CD4-positive, alpha-beta T cell (primary cell): ENCODE data around the gene MRPL47. TPM values are rescaled to one million over a fixed set of nuclear protein-coding genes. Genes with fewer than 3 reads are reported as not detected.

Experiments
- ATAC-seq: fragments of 200-7000 bp; cut with Tn5 transposase; one replicate; pipeline ENCODE4 v1.10.0; 2022; ENCODE audit warnings: mild to moderate bottlenecking; ENCODE audit not compliant: poor library complexity
- CTCF ChIA-PET: fragments of 350-600 bp; sonication (Branson Sonifier 250); formaldehyde crosslinking; loops from one replicate; lab custom pipeline; 2021; ENCODE audit warnings: antibody characterized with exemption, inconsistent platforms; lab: Charles Lee
- POLR2A ChIA-PET: fragments of 350-600 bp; sonication (Branson Sonifier 250); formaldehyde crosslinking; loops from one replicate; lab custom pipeline; 2021; ENCODE audit warnings: antibody characterized with exemption, inconsistent platforms; lab: Charles Lee
- DNase-seq, 14 experiments: peaks; one replicate each; pipeline ENCODE4 v3.0.0-alpha.2; 2013 to 2020; ENCODE audit warnings: mixed read lengths in 2 of 14
- H3K27ac ChIP-seq, 2 donors: one replicate each; pipeline versions ENCODE4 v1.5.1 to v1.7.0; 2013; ENCODE audit warnings: low read length in 2 of 2, low read depth in 1 of 2, mild to moderate bottlenecking in 1 of 2
- H3K27me3 ChIP-seq, 2 experiments: 1 replicate in 1 of 2; 2 replicates in 1 of 2; pipeline versions ENCODE4 v1.6.1 to v1.7.0; 2013; ENCODE audit warnings: low read length in 2 of 2, control low read depth in 1 of 2, mild to moderate bottlenecking in 1 of 2, moderate library complexity in 1 of 2; ENCODE audit not compliant: insufficient read depth in 2 of 2, control insufficient read depth in 1 of 2
- H3K36me3 ChIP-seq: one replicate; pipeline ENCODE4 v1.6.1; 2013; ENCODE audit warnings: low read length, control low read depth; ENCODE audit not compliant: insufficient read depth
- H3K4me1 ChIP-seq: one replicate; pipeline ENCODE4 v1.6.1; 2013; ENCODE audit warnings: low read length, control low read depth; ENCODE audit not compliant: insufficient read depth
- H3K4me3 ChIP-seq: one replicate; pipeline ENCODE4 v1.5.1; 2013; ENCODE audit warnings: mild to moderate bottlenecking, low read length, moderate library complexity
- H3K9me3 ChIP-seq, 2 experiments: 1 replicate in 1 of 2; 2 replicates in 1 of 2; pipeline versions ENCODE4 v1.6.1 to v1.7.0; 2013; ENCODE audit warnings: low read length in 2 of 2, mild to moderate bottlenecking in 2 of 2, control low read depth in 1 of 2, moderate library complexity in 1 of 2; ENCODE audit not compliant: control insufficient read depth in 1 of 2, insufficient read depth in 1 of 2
- H3K27ac Mint-ChIP-seq: one replicate; pipeline ENCODE4 v1.8.0; 2020; ENCODE audit warnings: mixed read lengths
- H3K27me3 Mint-ChIP-seq: one replicate; pipeline ENCODE4 v1.8.0; 2021; ENCODE audit warnings: mixed read lengths
- H3K36me3 Mint-ChIP-seq: one replicate; pipeline ENCODE4 v1.8.0; 2021; ENCODE audit warnings: low read depth, mixed read lengths
- H3K4me1 Mint-ChIP-seq: one replicate; pipeline ENCODE4 v1.8.0; 2021; ENCODE audit warnings: low read depth, mixed read lengths
- H3K4me3 Mint-ChIP-seq: one replicate; pipeline ENCODE4 v1.8.0; 2020; ENCODE audit warnings: mild to moderate bottlenecking, mixed read lengths
- H3K9me3 Mint-ChIP-seq: one replicate; pipeline ENCODE4 v1.8.0; 2020; ENCODE audit warnings: mixed read lengths
- intact Hi-C, 2 experiments: fragments of 100-400 bp; cut with DNase I in 1 of 2; cut with micrococcal nuclease in 1 of 2; formaldehyde crosslinking; loops; one replicate each; pipeline versions ENCODE4 v1.15.1 to v1.9.0; 2023 to 2025; cut with DNase I, micrococcal nuclease
- total RNA-seq, 174 experiments: library from RNA in 2 of 174; stranded (reverse) in 2 of 174; gene quantifications; one replicate each; pipeline ENCODE4 v1.2.3 and lab custom pipeline; 2021 to 2026
- TF ChIP-seq, protein P1 (sequence below): fragments of 200-600 bp; IDR thresholded peaks from one replicate; pipeline ENCODE4 v1.8.0; 2022; ENCODE audit warnings: antibody characterized with exemption, mild to moderate bottlenecking

MRPL47 gene
- total RNA-seq, 2 experiments from 2014 or later = 24.8 to 28.6 TPM

DNA sequence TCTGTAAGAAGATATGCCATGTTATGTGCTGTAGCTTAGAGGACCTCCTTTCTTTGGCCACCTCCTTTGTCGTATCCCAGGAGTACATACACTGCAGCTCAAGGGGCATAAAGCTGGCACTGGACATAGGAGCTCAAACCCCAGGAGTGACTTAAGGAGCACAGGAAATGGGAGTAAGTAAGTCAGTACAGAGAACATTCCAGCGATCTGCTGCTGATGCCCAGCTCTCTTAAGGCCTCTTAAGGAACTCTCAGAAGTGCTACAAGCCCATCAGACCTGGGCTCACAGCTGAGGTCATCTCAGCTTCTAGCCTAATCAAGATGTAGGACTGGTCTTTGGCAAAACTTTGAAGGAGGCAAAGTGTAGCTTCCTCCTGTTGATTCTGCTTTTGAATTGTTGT, 63.3 kb downstream of the MRPL47 start:
- POLR2A ChIA-PET = no interaction called here
- Mint-ChIP-seq H3K36me3 (no peaks in the 10 kb centered on the region), H3K27ac (no peak overlapping the region), H3K9me3 (no peaks in the 10 kb centered on the region), H3K4me3 (no peak overlapping the region), H3K4me1 (no peaks in the 10 kb centered on the region), H3K27me3 (peaks cover 3% of the 10 kb centered on the region)
- peaks cover 0 to 2% of the 10 kb centered on the region in 2 experiments for H3K27me3 ChIP-seq
- CTCF ChIA-PET = no interaction called here
- intact Hi-C loops = no loop called here
- DNase-seq = no peak
- no peak for ATAC-seq
- TF ChIP-seq, protein P1, sequence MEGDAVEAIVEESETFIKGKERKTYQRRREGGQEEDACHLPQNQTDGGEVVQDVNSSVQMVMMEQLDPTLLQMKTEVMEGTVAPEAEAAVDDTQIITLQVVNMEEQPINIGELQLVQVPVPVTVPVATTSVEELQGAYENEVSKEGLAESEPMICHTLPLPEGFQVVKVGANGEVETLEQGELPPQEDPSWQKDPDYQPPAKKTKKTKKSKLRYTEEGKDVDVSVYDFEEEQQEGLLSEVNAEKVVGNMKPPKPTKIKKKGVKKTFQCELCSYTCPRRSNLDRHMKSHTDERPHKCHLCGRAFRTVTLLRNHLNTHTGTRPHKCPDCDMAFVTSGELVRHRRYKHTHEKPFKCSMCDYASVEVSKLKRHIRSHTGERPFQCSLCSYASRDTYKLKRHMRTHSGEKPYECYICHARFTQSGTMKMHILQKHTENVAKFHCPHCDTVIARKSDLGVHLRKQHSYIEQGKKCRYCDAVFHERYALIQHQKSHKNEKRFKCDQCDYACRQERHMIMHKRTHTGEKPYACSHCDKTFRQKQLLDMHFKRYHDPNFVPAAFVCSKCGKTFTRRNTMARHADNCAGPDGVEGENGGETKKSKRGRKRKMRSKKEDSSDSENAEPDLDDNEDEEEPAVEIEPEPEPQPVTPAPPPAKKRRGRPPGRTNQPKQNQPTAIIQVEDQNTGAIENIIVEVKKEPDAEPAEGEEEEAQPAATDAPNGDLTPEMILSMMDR = no peak
- H3K4me1 ChIP-seq = no peaks in the 10 kb centered on the region
- no peak overlapping the region for H3K27ac ChIP-seq
- H3K9me3 ChIP-seq = no peaks in the 10 kb centered on the region
- no peak overlapping the region for H3K4me3 ChIP-seq
- H3K36me3 ChIP-seq = no peaks in the 10 kb centered on the region

Other genes with a start within 250 kb of the MRPL47 start
- gene GNB4, start 153.2 kb downstream of the MRPL47 start, total RNA-seq = under 1 TPM; 0.41 to 0.56 TPM
- gene ACTL6A, start 41.7 kb downstream of the MRPL47 start, total RNA-seq = 10 to 100 TPM; 19.0 to 19.3 TPM
- 10 to 100 TPM; 20.3 to 24.2 TPM for gene NDUFB5, start 156 bp upstream of the MRPL47 start, total RNA-seq
- 1 to 10 TPM; 4.3 to 4.8 TPM for gene USP13, start 48.4 kb upstream of the MRPL47 start, total RNA-seq